ENCODE measurements around the gene ULK2.

Gene ULK2

DNA sequence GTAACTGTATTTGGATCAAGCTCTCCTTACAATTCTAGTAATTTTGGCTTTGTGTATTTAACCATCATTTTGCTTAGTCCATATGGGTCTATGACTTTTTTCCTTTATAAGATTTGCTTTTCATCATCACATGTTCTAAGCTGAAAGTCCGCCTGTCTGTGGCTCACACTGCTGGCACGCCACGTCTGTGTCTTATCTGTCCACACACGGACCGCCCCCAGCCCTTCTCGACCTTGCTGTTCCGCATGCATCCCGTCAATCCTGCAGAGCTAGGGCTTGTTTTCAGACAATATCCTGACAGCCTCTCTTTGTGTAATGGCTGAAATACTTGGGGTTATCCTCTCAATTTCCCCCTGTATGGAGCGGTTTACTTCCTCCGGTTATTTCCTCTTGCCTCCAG is 111.2 kb downstream of the ULK2 start:
- DNase-seq (ENCODE audit: low read depth, low spot score), result no peak
- Histone ChIP-seq H3K4me3 (ENCODE audit: low read length) (no peak overlapping the region), H3K9me3 (ENCODE audit: control insufficient read depth, insufficient read depth, low read length) (no peaks in the 10 kb centered on the region), H3K36me3 (ENCODE audit: control insufficient read depth, insufficient read depth, low read length) (no peaks in the 10 kb centered on the region), H3K27ac (ENCODE audit: low read length) (no peak overlapping the region), H3K4me1 (ENCODE audit: control insufficient read depth, insufficient read depth, low read length) (peaks cover 2% of the 10 kb centered on the region; the same call in 1 of the 2 replicates), H3K27me3 (ENCODE audit: control insufficient read depth, insufficient read depth, low read length) (no peaks in the 10 kb centered on the region)
- no CpG with 5 or more reads among the region's 10 CpGs for WGBS (ENCODE audit: insufficient coverage, insufficient read length)

DNA sequence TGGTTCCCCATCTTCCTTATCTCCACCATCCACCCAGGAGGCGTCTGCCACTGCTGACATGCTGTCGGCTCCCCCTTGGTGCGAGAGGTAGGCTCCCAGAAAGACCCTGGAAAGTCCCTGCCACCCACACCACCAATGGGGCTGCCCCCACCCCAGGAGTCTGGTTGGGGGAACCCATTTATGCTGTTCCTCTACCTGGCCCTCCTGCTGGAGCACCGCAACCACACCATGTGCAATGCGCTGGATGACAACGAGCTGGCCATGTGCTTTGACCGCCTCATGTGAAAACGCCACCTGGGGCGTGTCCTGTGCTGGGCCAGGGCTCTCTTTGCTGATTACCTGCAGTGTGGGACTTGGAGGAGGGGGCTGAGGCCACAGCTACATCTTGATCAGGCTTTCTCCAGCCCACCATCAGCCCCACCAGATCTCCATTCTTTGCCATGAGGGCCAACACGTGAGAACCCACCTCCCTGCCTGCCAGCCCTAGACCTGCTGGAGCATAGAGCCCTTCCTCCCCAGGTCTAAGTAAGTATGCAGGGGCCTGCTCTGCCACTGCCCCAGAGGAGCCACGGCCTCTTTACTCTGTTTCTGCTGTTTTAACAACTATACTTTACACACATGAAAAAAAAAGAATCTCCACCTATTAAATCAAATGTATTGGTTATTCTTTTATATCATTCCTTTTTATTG is 111.8 kb downstream of the ULK2 start:
- Histone ChIP-seq H3K9me3 (ENCODE audit: control insufficient read depth, insufficient read depth, low read length) (no peaks in the 10 kb centered on the region), H3K27ac (ENCODE audit: low read length) (no peak overlapping the region), H3K36me3 (ENCODE audit: control insufficient read depth, insufficient read depth, low read length) (no peaks in the 10 kb centered on the region), H3K4me3 (ENCODE audit: low read length) (no peak overlapping the region), H3K4me1 (ENCODE audit: control insufficient read depth, insufficient read depth, low read length) (peaks cover 2% of the 10 kb centered on the region; the same call in 1 of the 2 replicates), H3K27me3 (ENCODE audit: control insufficient read depth, insufficient read depth, low read length) (no peaks in the 10 kb centered on the region)
- no peak for DNase-seq (ENCODE audit: low read depth, low spot score)
- no CpG with 5 or more reads among the region's 11 CpGs for WGBS (ENCODE audit: insufficient coverage, insufficient read length)

DNA sequence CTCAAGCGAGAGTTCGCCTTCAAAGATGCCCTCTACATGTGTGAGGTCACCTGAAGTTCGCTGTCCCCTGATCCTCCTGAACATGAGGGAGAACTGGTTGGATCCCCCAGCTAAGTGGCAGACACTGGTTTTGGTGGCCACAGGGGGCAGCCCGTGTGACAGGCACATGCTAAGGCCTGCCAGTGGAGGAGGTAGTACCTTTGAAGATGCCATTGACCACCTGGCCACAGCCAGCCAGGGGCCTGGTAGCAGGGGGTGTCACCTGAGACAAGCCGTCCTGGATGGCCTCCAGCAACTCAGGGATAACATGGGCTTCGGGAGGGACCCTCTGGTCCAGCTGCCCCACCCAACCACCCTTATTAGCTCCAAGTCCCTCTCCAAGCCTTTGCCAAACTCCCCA is 112.3 kb downstream of the ULK2 start:
- Histone ChIP-seq H3K27me3 (ENCODE audit: control insufficient read depth, insufficient read depth, low read length) (no peaks in the 10 kb centered on the region), H3K27ac (ENCODE audit: low read length) (no peak overlapping the region), H3K4me1 (ENCODE audit: control insufficient read depth, insufficient read depth, low read length) (peaks cover 2% of the 10 kb centered on the region; the same call in 1 of the 2 replicates), H3K4me3 (ENCODE audit: low read length) (no peak overlapping the region), H3K9me3 (ENCODE audit: control insufficient read depth, insufficient read depth, low read length) (no peaks in the 10 kb centered on the region), H3K36me3 (ENCODE audit: control insufficient read depth, insufficient read depth, low read length) (no peaks in the 10 kb centered on the region)
- WGBS (ENCODE audit: insufficient coverage, insufficient read length), result no CpG with 5 or more reads among the region's 6 CpGs
- no peak for DNase-seq (ENCODE audit: low read depth, low spot score)

DNA sequence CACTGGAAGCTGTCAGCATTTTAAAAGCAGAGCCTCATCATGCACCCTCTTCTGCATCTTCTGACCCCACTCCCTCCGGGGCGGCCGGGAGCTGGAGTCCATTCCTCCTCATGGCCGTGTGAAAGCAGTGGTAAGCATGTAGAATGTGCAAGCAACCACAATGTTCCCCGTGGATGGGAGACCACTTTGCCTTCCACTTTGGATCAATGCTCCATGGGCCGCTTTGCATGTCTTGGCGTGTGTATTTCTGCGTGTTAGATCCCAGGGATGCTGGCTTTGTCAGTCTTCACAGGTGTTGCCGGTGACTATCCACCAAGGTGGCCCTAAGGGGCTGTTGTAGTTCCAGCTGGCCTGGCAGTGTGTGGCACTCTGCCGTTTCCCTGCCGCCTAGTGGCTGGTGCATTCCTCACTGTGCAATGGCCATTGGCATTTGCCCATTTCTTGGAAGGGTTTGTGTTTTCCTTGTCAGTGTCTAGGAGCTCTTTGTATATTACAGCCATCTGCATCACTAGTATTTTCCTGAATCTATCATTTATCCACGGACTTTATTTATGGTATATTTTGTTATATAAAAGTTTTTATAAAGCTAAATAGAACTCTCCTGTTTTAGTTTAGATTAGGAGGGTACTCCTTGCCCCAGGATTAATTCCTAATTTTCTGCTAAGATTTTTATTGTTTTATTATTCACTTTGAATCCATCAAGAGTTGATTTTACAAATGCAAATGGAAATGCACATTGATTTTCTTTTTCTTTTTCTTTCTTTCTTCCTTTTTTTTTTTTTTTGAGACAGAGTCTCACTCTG is 113.9 kb downstream of the ULK2 start:
- WGBS (ENCODE audit: insufficient coverage, insufficient read length), result no CpG with 5 or more reads among the region's 12 CpGs
- no peak overlapping the region for H3K27ac ChIP-seq (ENCODE audit: low read length)
- H3K27me3 ChIP-seq (ENCODE audit: control insufficient read depth, insufficient read depth, low read length), result no peaks in the 10 kb centered on the region
- H3K4me3 ChIP-seq (ENCODE audit: low read length), result no peak overlapping the region
- no peaks in the 10 kb centered on the region for H3K9me3 ChIP-seq (ENCODE audit: control insufficient read depth, insufficient read depth, low read length)
- peaks cover 2% of the 10 kb centered on the region; the same call in 1 of the 2 replicates for H3K4me1 ChIP-seq (ENCODE audit: control insufficient read depth, insufficient read depth, low read length)
- no peaks in the 10 kb centered on the region for H3K36me3 ChIP-seq (ENCODE audit: control insufficient read depth, insufficient read depth, low read length)
- DNase-seq (ENCODE audit: low read depth, low spot score), result no peak

DNA sequence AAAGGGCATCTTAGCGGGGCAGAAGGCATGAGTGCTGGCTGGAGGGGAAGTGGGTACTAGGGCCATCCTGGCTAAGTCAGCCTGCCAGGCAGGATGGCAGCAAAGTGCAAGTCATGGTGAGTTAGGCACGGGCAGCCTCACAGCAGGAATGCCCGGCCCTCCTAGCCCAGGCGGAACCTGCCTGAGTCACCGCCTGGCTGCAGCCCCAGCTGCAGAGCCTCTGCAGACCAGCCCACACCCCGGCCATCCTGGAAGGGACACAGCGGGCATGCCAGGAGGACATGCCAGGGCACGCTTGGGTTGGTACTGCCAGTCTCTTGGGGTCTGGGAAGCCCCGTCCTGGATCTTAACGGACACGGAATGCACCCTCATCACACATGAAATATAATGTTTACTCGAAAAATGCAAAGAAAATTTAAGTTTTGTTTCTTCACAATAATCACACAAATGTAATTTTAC is 114.7 kb downstream of the ULK2 start:
- Histone ChIP-seq H3K27ac (ENCODE audit: low read length) (no peak overlapping the region), H3K4me1 (ENCODE audit: control insufficient read depth, insufficient read depth, low read length) (peaks cover 2% of the 10 kb centered on the region; the same call in 1 of the 2 replicates), H3K27me3 (ENCODE audit: control insufficient read depth, insufficient read depth, low read length) (no peaks in the 10 kb centered on the region), H3K36me3 (ENCODE audit: control insufficient read depth, insufficient read depth, low read length) (no peaks in the 10 kb centered on the region), H3K9me3 (ENCODE audit: control insufficient read depth, insufficient read depth, low read length) (no peaks in the 10 kb centered on the region), H3K4me3 (ENCODE audit: low read length) (no peak overlapping the region)
- no CpG with 5 or more reads among the region's 12 CpGs for WGBS (ENCODE audit: insufficient coverage, insufficient read length)
- DNase-seq (ENCODE audit: low read depth, low spot score), result no peak

DNA sequence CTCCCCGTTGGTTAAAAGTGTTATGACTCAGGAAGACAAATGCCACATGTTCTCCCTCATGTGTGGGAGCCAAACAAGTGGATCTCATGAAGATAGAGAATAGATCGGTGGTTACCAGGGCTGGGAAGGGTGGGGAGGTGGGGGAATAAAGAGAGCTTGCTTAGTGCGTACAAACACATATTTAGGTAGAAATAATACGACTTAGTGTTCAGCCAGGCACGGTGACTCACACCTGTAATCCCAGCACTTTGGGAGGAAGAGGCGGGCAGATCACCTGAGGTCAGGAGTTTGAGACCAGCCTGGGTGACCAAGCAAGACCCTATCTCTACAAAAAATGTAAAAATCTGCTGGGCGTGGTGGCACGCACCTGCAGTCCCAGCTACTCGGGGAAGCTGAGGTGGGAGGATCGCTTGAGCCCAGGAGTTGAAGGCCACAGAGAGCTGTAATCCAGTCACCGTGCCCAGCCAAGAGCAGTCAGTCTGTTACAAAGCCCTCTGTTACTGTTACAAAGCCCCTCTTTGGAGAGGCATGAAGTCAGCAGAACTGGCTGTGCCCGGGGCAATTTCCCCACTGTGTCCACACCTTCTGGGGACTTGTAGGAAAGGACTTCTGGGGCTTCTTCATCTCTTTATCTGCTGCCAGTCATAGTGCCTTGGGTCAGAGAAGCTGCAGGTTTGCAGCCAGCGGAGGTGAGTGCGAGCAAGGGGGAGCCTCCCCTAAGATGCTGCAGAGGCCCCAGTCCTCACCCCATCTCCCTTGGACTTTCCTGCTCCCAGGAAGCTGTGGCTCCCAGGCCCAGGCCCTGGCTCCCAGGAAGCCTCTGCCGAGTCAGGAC is 115.3 kb downstream of the ULK2 start:
- Histone ChIP-seq H3K4me3 (ENCODE audit: low read length) (no peak overlapping the region), H3K36me3 (ENCODE audit: control insufficient read depth, insufficient read depth, low read length) (no peaks in the 10 kb centered on the region), H3K4me1 (ENCODE audit: control insufficient read depth, insufficient read depth, low read length) (peaks cover 2% of the 10 kb centered on the region; the same call in 1 of the 2 replicates), H3K9me3 (ENCODE audit: control insufficient read depth, insufficient read depth, low read length) (no peaks in the 10 kb centered on the region), H3K27ac (ENCODE audit: low read length) (no peak overlapping the region), H3K27me3 (ENCODE audit: control insufficient read depth, insufficient read depth, low read length) (no peaks in the 10 kb centered on the region)
- no peak for DNase-seq (ENCODE audit: low read depth, low spot score)
- WGBS (ENCODE audit: insufficient coverage, insufficient read length), result no CpG with 5 or more reads among the region's 15 CpGs

DNA sequence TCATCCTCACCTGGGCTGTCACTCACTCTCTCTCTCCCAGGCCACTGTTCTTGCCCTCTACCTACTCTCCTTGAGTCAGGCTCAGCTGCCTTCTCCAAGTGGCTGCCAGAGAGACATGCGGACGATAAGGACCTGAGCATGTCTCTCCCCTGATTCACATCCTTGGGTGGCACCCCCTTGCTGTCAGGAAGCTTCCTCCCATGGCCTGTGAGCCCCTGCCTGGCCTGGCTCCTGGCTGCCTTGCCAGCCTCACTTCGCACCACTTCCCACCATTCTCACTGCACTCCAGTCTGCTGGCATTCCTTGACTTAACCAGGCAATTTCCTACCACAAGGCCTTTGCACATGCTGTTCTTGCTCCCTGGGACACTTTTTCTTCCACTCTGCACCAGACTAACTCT is 116.9 kb downstream of the ULK2 start:
- H3K36me3 ChIP-seq (ENCODE audit: control insufficient read depth, insufficient read depth, low read length), result no peaks in the 10 kb centered on the region
- H3K9me3 ChIP-seq (ENCODE audit: control insufficient read depth, insufficient read depth, low read length), result no peaks in the 10 kb centered on the region
- no peak overlapping the region for H3K27ac ChIP-seq (ENCODE audit: low read length)
- H3K4me1 ChIP-seq (ENCODE audit: control insufficient read depth, insufficient read depth, low read length), result peaks cover 2% of the 10 kb centered on the region; the same call in 1 of the 2 replicates
- H3K4me3 ChIP-seq (ENCODE audit: low read length), result no peak overlapping the region
- DNase-seq (ENCODE audit: low read depth, low spot score), result no peak
- WGBS (ENCODE audit: insufficient coverage, insufficient read length), result no CpG with 5 or more reads among the region's 3 CpGs
- no peaks in the 10 kb centered on the region for H3K27me3 ChIP-seq (ENCODE audit: control insufficient read depth, insufficient read depth, low read length)

DNA sequence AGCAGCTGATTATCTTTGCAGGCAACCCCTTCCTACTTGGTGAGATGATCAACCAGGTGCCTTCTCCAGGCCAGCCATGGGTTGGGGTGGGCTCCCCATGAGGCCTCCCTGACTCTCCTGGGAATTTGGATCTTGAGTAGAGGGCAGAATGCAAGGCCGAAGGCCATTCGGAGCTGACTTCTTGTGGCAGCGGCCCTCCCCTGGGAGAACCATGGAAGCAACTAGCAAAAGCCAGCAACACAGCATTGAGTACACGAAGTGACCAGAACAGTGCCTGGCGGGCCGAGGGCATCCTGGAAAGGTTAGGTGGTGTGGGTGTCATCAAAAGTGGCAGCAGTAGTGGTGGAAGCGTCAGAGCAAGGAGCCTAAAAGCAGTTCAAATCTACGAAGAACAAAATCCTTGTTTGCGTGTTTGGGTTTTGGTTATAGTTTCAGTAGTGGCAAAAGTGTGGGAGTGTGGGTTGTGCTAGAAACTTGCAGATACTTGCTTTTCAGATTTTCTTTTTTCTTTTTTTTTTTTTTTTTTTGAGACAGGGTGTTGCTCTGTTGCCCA is 117.6 kb downstream of the ULK2 start:
- no CpG with 5 or more reads among the region's 9 CpGs for WGBS (ENCODE audit: insufficient coverage, insufficient read length)
- Histone ChIP-seq H3K27me3 (ENCODE audit: control insufficient read depth, insufficient read depth, low read length) (no peaks in the 10 kb centered on the region), H3K36me3 (ENCODE audit: control insufficient read depth, insufficient read depth, low read length) (no peaks in the 10 kb centered on the region), H3K4me3 (ENCODE audit: low read length) (no peak overlapping the region), H3K9me3 (ENCODE audit: control insufficient read depth, insufficient read depth, low read length) (no peaks in the 10 kb centered on the region), H3K27ac (ENCODE audit: low read length) (no peak overlapping the region), H3K4me1 (ENCODE audit: control insufficient read depth, insufficient read depth, low read length) (peaks cover 4% of the 10 kb centered on the region; the same call in 1 of the 2 replicates)
- no peak for DNase-seq (ENCODE audit: low read depth, low spot score)

DNA sequence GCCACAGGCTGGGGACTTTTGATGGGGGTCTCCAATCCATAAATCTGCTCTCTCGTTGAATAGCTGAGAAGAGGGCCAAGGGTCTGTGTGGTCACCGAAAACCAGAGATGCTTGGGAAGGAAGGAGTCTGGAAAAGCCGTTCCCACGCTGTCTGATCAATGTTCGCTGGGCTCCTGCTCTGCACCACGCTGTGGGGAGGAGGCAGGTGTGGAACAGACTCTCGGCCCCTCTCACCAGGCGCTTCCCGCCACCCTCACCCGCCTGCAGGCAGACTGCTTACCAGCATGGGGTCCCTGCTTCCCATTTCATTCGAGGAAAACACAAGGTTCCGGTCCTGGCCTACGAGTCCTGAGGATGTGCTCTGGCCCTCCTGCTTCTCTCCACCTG is 118.9 kb downstream of the ULK2 start:
- Histone ChIP-seq H3K4me1 (ENCODE audit: control insufficient read depth, insufficient read depth, low read length) (peaks cover 4% of the 10 kb centered on the region; the same call in 1 of the 2 replicates), H3K27me3 (ENCODE audit: control insufficient read depth, insufficient read depth, low read length) (no peaks in the 10 kb centered on the region), H3K36me3 (ENCODE audit: control insufficient read depth, insufficient read depth, low read length) (no peaks in the 10 kb centered on the region), H3K9me3 (ENCODE audit: control insufficient read depth, insufficient read depth, low read length) (no peaks in the 10 kb centered on the region), H3K27ac (ENCODE audit: low read length) (no peak overlapping the region), H3K4me3 (ENCODE audit: low read length) (no peak overlapping the region)
- no peak for DNase-seq (ENCODE audit: low read depth, low spot score)
- no CpG with 5 or more reads among the region's 13 CpGs for WGBS (ENCODE audit: insufficient coverage, insufficient read length)
